ENCODE results near the gene KCNE1.

Gene KCNE1

DNA sequence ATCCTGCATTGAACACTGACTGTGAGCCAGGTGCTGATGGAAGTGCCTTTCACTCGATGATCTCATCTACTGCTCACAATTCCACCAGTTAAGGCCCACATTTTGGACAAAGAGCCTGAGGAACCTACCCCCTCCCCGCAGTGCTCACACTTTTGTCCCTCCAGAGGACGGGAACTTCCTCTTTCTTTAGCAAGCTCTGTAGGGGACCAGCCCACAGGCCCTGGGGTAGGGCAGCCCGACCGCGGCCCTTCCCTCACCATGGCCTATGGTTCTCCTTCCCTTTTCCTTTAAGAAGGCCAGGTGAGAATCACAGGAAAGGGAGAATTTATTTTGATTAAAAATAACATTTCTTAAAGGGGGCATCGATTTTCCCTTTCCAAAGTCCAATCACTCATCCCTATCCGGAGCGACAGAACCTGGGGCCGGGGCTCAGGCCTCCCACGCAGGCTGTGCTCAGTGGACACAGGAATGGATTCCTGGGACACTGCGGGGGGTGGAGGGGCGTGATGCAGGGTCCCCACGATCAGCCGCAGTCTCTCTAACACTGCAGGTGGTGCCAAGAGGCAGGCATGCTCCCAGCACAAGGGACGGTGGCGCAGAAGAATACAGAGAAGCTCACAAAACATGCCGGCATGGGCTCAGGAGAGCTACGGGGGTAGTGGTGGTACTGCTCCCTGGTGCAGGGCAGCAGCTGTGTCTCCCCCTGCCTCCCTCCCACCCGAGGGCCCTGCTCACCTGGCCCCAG is 8.9 kb upstream of the KCNE1 start:
- H3K36me3 ChIP-seq (ENCODE audit: insufficient read depth, low read length) = no peaks in the 10 kb centered on the region

GRCh38 chr21:34520281-34520680 is 8.3 kb upstream of the KCNE1 start:
- Histone ChIP-seq H3K9ac (ENCODE audit: insufficient read length) (no peak overlapping the region), H3K9me3 (ENCODE audit: low read depth, low read length) (no peaks in the 10 kb centered on the region), H3K27ac (no peak overlapping the region), H3K36me3 (ENCODE audit: insufficient read depth, low read length) (no peaks in the 10 kb centered on the region), H3K4me3 (no peak overlapping the region)
- no peak for TF ChIP-seq EZH2 (IDR thresholded peaks at IDR 0.05)
- no peak for TF ChIP-seq POLR2AphosphoS5 (IDR thresholded peaks at IDR 0.05; ENCODE audit: borderline replicate concordance, low read depth, low read length)
- TF ChIP-seq FOXP2 (optimal IDR thresholded peaks at IDR 0.05; ENCODE audit: control extremely low read depth, extremely low read length, insufficient read depth) = no peak
- DNase-seq (ENCODE audit: low read depth, low spot score) = no peak

More for the DNA sequence above, 8.9 kb upstream of the KCNE1 start:
- H3K27ac ChIP-seq = no peak overlapping the region
- H3K9me3 ChIP-seq (ENCODE audit: low read depth, low read length) = no peaks in the 10 kb centered on the region
- no peak for TF ChIP-seq FOXP2 (optimal IDR thresholded peaks at IDR 0.05; ENCODE audit: control extremely low read depth, extremely low read length, insufficient read depth)
- TF ChIP-seq EZH2 (IDR thresholded peaks at IDR 0.05) = no peak
- no peak for TF ChIP-seq POLR2AphosphoS5 (IDR thresholded peaks at IDR 0.05; ENCODE audit: borderline replicate concordance, low read depth, low read length)
- DNase-seq (ENCODE audit: low read depth, low spot score) = no peak
- no peak overlapping the region for H3K4me3 ChIP-seq
- H3K9ac ChIP-seq (ENCODE audit: insufficient read length) = no peak overlapping the region

- no peak for TF ChIP-seq EZH2 (IDR thresholded peaks at IDR 0.05)
- TF ChIP-seq FOXP2 (optimal IDR thresholded peaks at IDR 0.05; ENCODE audit: control extremely low read depth, extremely low read length, insufficient read depth) = no peak
- no peak for TF ChIP-seq POLR2AphosphoS5 (IDR thresholded peaks at IDR 0.05; ENCODE audit: borderline replicate concordance, low read depth, low read length)
- DNase-seq (ENCODE audit: low read depth, low spot score) = no peak
- H3K9ac ChIP-seq (ENCODE audit: insufficient read length) = no peak overlapping the region
- no peak overlapping the region for H3K4me3 ChIP-seq
- no peaks in the 10 kb centered on the region for H3K9me3 ChIP-seq (ENCODE audit: low read depth, low read length)
- no peak overlapping the region for H3K27ac ChIP-seq
- H3K36me3 ChIP-seq (ENCODE audit: insufficient read depth, low read length) = no peaks in the 10 kb centered on the region
Measured at GRCh38 chr21:34519694-34520093, 7.7 kb upstream of the KCNE1 start.

DNA sequence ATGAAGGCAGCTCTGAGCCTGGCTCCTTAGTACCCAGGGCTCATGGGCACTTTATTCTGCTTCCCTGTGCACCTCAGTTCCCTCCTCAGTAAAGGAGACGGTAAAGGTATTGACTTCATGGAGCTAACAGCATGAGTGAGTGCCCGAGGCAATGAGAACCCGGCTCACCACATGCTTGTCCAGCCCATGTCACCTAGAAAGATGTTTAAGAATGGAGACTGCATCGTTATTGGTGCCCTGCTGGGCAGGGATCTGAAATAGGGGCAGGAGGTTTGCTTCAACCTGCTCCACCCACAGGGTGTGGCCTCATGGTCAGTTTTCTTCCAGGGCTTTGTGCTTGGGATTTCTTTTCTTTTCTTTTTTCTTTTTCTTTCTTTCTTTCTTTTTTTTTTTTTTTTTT is 7.0 kb upstream of the KCNE1 start:
- H3K9me3 ChIP-seq (ENCODE audit: low read depth, low read length) = no peaks in the 10 kb centered on the region
- no peak overlapping the region for H3K9ac ChIP-seq (ENCODE audit: insufficient read length)
- DNase-seq (ENCODE audit: low read depth, low spot score) = no peak
- TF ChIP-seq POLR2AphosphoS5 (IDR thresholded peaks at IDR 0.05; ENCODE audit: borderline replicate concordance, low read depth, low read length) = no peak
- no peak for TF ChIP-seq EZH2 (IDR thresholded peaks at IDR 0.05)
- no peak for TF ChIP-seq FOXP2 (optimal IDR thresholded peaks at IDR 0.05; ENCODE audit: control extremely low read depth, extremely low read length, insufficient read depth)
- no peak overlapping the region for H3K27ac ChIP-seq
- H3K36me3 ChIP-seq (ENCODE audit: insufficient read depth, low read length) = no peaks in the 10 kb centered on the region
- no peak overlapping the region for H3K4me3 ChIP-seq

DNA sequence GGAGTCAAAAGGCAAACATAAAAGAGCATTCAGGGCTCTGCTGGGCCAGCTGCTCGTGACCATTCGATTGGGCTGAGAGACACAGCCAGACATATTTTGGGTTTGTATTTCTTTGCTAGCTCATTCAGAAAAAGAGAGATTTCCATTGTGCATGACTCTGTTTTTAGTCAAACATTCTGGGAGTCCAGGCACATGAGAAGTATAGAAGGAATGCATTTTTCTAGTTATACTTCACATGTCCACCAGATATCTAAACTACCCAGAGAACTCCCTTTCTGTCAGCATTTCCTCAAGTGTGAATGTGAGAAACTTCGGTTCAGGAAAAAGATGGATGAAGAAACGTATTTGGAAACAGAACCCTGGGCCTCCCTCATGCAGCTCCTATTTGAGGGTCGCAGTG is 6.3 kb upstream of the KCNE1 start:
- TF ChIP-seq POLR2AphosphoS5 (IDR thresholded peaks at IDR 0.05; ENCODE audit: borderline replicate concordance, low read depth, low read length) = no peak
- TF ChIP-seq EZH2 (IDR thresholded peaks at IDR 0.05) = no peak
- no peak for TF ChIP-seq FOXP2 (optimal IDR thresholded peaks at IDR 0.05; ENCODE audit: control extremely low read depth, extremely low read length, insufficient read depth)
- Histone ChIP-seq H3K27ac (no peak overlapping the region), H3K9me3 (ENCODE audit: low read depth, low read length) (no peaks in the 10 kb centered on the region), H3K36me3 (ENCODE audit: insufficient read depth, low read length) (no peaks in the 10 kb centered on the region), H3K9ac (ENCODE audit: insufficient read length) (no peak overlapping the region), H3K4me3 (no peak overlapping the region)
- no peak for DNase-seq (ENCODE audit: low read depth, low spot score)

GRCh38 chr21:34517491-34518245 is 5.7 kb upstream of the KCNE1 start:
- no peaks in the 10 kb centered on the region for H3K36me3 ChIP-seq (ENCODE audit: insufficient read depth, low read length)
- DNase-seq (ENCODE audit: low read depth, low spot score) = no peak
- H3K9ac ChIP-seq (ENCODE audit: insufficient read length) = no peak overlapping the region
- H3K4me3 ChIP-seq = no peak overlapping the region
- TF ChIP-seq FOXP2 (optimal IDR thresholded peaks at IDR 0.05; ENCODE audit: control extremely low read depth, extremely low read length, insufficient read depth) (no peak), EZH2 (IDR thresholded peaks at IDR 0.05) (no peak), POLR2AphosphoS5 (IDR thresholded peaks at IDR 0.05; ENCODE audit: borderline replicate concordance, low read depth, low read length) (no peak)
- no peak overlapping the region for H3K27ac ChIP-seq
- no peaks in the 10 kb centered on the region for H3K9me3 ChIP-seq (ENCODE audit: low read depth, low read length)

DNA sequence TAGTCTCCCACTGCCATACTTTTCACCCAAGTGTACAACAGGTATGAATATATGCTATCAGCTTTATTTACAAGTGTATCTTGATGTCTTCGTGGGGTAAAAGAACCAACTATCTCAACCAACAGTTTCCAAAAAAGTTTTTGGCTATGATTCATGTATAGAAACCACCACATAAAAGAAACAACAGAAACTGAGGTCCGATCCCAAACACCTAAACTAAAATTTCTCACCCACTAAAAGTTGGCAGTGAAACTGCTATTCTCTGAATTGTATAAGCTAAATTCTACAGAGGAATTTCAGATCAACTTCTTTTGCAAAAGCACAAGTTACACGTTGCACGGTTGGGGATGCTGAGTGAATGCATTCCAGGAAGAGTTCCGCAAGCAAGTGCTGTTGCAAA is 5.0 kb upstream of the KCNE1 start:
- Histone ChIP-seq H3K27ac (no peak overlapping the region), H3K36me3 (ENCODE audit: insufficient read depth, low read length) (no peaks in the 10 kb centered on the region), H3K9me3 (ENCODE audit: low read depth, low read length) (no peaks in the 10 kb centered on the region), H3K9ac (ENCODE audit: insufficient read length) (no peak overlapping the region), H3K4me3 (no peak overlapping the region)
- DNase-seq (ENCODE audit: low read depth, low spot score) = no peak
- no peak for TF ChIP-seq FOXP2 (optimal IDR thresholded peaks at IDR 0.05; ENCODE audit: control extremely low read depth, extremely low read length, insufficient read depth)
- TF ChIP-seq EZH2 (IDR thresholded peaks at IDR 0.05) = no peak
- TF ChIP-seq POLR2AphosphoS5 (IDR thresholded peaks at IDR 0.05; ENCODE audit: borderline replicate concordance, low read depth, low read length) = no peak

- H3K36me3 ChIP-seq (ENCODE audit: insufficient read depth, low read length) = no peaks in the 10 kb centered on the region
- no peak overlapping the region for H3K27ac ChIP-seq
- TF ChIP-seq EZH2 (IDR thresholded peaks at IDR 0.05) = no peak
- no peak for TF ChIP-seq POLR2AphosphoS5 (IDR thresholded peaks at IDR 0.05; ENCODE audit: borderline replicate concordance, low read depth, low read length)
- TF ChIP-seq FOXP2 (optimal IDR thresholded peaks at IDR 0.05; ENCODE audit: control extremely low read depth, extremely low read length, insufficient read depth) = no peak
- no peaks in the 10 kb centered on the region for H3K9me3 ChIP-seq (ENCODE audit: low read depth, low read length)
- H3K4me3 ChIP-seq = no peak overlapping the region
- no peak overlapping the region for H3K9ac ChIP-seq (ENCODE audit: insufficient read length)
- no peak for DNase-seq (ENCODE audit: low read depth, low spot score)
Measured at GRCh38 chr21:34514576-34515115, 2.6 kb upstream of the KCNE1 start.

Measured in SK-N-MC (cell line).